GOT3 (cell line): ENCODE results near the gene TMEM53.

ENCODE experiments used
- DNase-seq: peaks from one replicate; lab custom pipeline; 2025; ENCODE audit warnings: mixed read lengths; lab: John Stamatoyannopoulos, UW

Gene TMEM53

DNA sequence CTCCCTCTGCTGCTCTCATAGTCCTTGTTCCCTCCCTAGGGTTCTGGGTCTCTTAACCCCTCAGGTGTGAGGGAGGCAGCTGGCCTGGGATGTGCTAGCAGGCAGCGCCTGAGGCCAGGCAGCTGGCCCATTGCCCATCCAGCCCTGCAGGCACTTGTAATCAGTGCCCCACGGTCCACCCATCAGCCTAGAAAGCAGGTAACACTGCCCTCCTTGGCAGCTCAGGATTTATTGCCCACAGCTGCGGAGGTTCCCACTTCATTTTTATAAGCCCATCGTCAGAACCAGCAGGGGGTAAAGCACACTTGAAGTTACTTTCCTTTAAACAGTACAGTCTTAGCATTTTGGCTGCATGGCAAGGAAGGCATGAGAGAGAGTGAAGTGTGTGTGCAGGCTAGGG lies 70.6 kb downstream of the TMEM53 start:
- no peak for DNase-seq
